Activated CD4-positive, alpha-beta T cell treated with anti-CD3 and anti-CD28 coated beads for 24 hours (primary cell): ENCODE results near the gene KCNA4.
"Not testable (repeated sequence)": the region's sequence is repeated elsewhere in the genome, so short reads cannot be mapped to it uniquely, and the experiment has no call there.

Experiments
- DNase-seq, 2 donors: peaks; one replicate each; pipeline ENCODE4 v3.0.0-alpha.2; 2020; ENCODE audit warnings: low read depth in 2 of 2

KCNA4 gene

GRCh38 chr11:30016588-30017363 is at the start of gene KCNA4:
TSS of gene KCNA4 (minus strand) at chr11:30017030. CDS start at chr11:30012678, 4,352 bp downstream.
- DNase-seq: no peak

GRCh38 chr11:30062103-30062502 is 45.3 kb upstream of the KCNA4 start:
- no peak for DNase-seq

DNA sequence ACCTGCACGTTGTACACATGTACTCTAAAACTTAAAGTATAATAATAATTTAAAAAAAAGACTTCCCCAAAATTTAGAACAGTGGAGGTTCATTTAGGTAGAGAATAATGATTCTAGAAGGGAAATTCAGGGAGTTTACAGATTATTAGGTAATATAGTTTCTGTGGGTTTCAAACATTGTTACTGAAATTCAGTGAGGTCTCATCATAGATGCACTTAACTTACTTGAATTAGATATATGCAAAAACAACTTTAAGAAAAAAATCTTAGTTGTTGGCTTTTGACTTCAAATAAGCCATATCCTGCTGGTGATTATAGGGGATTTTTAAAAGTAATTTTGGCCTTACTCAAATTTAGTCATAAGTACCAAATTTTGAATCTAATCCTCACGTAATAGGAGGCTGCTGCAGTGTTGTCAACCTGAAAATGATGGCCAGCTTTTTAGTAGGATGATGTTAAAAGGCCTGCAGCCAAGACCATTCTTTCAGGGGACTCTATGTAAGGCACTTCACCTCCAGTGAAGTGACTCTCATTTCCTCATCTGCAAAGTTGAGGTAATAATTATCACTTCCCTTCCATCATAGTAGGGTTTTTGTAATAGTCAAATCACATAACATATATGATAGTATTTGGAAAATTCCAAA is 42.5 kb upstream of the KCNA4 start:
- no peak for DNase-seq

DNA sequence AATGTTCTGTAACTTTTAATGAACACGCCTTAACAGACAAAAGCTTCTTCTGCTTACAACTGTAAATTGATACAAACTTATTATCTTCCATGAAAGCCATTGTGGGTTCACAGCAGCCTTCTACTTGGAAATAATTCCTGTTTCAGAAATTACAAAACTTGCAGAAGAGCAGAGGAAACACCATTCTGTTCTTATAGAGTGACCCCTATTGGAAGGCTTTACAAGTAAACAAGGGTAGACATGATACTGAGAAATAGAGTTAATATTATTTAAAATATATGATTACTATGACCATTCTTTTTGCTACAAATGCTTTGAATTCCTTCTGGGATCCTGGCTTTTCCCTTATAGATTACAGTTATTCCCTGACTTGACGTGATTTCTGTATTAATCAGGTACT is 32.4 kb upstream of the KCNA4 start:
- DNase-seq: no peak

- DNase-seq: no peak
These were observed 29.7 kb upstream of the KCNA4 start for GRCh38 chr11:30046578-30046945.

DNA sequence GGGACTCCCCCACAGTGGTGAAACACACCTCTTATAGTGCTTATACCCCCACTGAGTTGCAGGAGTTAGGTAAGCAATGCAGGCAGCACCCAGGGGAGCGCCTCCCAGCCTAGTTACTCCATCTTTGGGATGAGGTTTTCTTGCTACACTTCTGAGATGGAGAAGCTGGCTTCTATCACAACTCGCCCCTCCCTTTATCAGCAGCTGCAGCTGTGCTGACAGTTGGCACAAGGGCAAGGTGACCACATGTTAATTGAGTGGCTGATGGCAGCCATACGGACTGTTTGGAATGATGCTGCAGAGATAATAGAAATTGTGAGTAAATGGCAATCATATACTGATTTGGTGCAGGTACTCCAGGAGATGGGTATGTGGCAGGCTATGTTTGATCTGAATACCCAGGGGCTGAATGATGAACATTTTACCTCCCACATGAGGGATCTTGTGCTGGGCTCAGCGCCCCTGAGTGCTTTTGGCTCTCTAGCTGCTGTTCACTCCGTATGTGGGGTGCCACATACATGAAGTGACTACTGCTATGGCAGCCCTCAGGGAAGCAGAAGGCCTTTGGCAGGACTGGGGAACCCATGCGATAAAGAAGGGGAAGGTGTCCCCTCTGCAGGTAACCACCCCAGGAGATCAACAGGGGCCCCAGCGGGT is 29.2 kb upstream of the KCNA4 start:
- no peak for DNase-seq

DNA sequence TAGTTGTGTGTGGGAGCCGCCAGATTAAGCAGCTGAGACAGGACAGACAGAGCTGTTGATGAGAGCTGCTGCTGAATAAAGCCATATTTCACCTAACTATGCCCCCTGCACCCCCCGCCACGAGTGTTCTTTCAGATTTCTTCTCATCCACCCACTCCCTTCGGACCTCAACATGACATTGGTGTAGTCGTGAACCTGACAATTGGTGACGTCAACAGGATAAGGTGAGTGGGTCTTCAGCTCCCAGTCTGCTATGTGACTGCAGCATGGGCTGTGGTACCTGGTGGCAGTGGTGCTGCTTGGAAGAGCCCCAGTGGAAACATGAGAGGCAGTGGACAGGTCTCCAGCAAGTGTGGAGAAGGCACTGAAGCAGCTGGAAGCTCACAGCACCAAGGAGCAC is 28.3 kb upstream of the KCNA4 start:
- no peak for DNase-seq

GRCh38 chr11:30041171-30041570 is 24.3 kb upstream of the KCNA4 start:
- DNase-seq: no peak

- DNase-seq: not testable (repeated sequence)
These were observed 17.9 kb upstream of the KCNA4 start for GRCh38 chr11:30034746-30035145.

- not testable (repeated sequence) for DNase-seq
These were observed 17.3 kb upstream of the KCNA4 start for GRCh38 chr11:30034166-30034565.

DNA sequence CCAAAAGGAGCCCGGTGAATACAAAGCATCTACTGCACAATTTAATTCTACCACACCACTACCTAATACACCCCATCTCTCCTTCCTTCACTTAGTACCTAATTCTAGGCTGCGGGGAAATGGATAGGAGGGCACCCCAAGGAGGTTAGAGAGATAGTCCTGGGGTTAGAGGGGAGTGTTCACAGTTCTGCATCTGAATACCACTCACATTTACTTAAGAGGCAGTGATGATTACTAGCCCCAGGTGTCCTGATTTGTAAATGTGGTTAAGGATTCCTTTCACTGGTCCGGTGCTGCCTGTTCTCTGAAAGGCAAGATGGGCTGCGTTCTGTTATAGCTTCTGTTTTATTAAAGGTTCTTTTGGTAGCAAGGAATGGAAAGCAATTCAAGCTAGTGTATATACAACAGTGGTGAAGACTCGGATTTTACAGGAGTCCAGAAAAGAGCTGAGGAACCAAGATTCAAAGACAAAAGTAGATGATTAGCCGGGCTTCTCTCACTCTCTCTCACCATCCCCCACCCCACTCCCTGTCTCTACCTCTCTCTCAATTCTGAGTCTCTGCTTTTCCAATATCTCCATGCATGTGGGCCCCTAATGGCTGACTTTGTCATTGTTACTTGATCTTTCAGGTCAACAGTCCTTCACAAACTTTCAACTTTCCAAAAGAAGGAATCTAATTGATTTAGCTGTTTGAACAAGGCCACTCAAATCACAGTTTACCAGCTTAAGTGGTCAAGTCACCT is 8.7 kb upstream of the KCNA4 start:
- DNase-seq: no peak

DNA sequence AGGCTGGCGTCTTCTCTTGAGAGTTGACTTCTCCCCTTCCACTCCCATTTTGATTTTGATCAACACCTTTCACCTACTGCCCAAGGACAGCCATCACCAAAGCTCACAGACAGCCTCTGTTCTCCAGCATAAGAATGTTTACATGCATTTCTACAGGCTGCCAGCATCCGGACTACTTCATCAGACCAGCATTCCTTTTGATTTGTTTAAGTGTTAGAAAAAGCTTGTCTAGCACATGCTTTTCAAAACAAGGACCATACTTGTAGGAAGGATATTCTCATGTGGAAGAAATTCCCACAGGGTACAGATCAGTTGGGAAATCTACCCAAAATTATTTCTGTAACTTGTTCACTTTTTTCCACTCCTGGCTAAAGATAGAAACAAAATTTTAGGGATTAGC is 6.2 kb upstream of the KCNA4 start:
- DNase-seq: no peak

DNA sequence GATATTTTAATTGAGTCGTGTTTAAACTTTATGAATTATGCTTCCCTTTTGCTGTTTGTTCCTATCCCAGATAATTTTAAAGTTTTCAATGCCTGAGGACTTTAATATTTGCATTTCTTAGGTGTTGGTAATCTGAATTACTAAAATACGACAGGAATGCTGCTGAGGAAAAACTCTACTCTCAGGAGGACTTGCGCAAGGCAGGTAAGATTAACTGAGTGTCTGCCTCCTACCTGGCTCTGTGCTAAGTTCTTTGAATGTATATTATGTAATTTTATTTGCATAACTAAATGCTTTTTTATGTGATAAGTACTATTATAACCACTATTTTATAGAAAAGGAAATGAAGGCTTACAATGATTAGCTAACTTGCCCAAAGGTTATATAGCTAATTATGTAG is 2.7 kb upstream of the KCNA4 start:
- no peak for DNase-seq

- no peak for DNase-seq
These were observed 1.7 kb upstream of the KCNA4 start for GRCh38 chr11:30018495-30018894.

DNA sequence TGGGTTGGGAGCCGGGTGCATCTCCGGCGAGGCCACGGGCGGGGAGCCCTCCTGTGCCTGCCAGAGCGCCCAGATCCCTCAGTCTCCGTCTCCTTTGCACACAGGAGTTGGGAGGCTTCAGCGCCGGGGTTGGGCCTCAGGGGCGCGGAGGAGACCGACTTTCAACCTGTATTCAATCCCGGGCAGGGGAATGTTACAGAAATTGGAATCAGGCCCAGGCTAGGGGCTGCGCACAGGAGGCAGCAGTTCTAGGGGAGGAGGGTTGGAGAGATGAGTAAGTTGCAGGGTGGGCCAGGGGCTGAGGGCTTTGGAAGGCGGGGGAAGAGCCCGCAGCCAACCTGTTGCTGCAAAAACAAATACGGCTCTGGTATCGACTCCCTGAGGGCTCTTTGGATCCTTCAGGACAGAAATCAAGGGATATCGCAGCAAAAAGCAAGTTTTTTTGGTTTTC is 640 bp upstream of the KCNA4 start:
- DNase-seq: no peak

GRCh38 chr11:30015725-30016412 is 961 bp downstream of the KCNA4 start:
- no peak for DNase-seq

- DNase-seq: no peak
These were observed 4.5 kb downstream of the KCNA4 start for GRCh38 chr11:30012346-30012745.

DNA sequence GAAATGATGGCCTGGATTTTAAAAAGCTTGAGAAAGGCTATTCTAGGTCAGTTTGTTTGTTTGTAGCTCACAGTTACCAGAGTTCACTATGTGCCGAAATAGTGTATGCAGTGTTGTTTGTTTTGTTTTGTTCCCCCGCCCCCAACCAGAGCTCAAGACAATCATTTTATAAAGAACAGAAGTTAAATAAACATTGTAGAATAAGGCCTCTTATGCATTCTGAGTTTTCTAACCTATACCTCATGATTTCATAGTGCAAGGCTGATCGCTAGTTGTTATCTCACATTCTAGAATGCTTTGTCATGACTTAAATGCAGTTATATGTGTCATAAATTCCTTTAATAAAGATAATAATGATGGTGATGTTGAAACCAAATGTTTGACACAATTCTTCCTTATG is 7.8 kb downstream of the KCNA4 start:
- DNase-seq: no peak

DNA sequence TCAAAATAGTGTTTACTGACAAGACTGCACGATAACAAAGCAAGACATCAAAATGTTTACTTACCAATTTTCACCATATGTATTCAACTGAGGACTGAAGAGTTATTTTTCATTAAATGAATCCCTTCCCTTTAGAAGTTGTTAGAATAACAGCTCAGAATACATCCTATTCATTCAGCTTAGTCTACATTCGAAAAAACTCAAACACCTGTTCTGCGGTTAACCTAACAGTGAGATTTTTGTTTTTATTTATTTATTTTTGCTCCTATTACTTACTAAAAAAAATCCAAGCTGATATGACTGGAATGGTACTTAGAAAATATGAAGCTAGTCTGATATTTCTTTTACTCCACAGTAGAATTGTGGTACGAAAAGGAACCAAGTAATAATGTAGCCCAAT is 10.0 kb downstream of the KCNA4 start:
- DNase-seq: no peak

DNA sequence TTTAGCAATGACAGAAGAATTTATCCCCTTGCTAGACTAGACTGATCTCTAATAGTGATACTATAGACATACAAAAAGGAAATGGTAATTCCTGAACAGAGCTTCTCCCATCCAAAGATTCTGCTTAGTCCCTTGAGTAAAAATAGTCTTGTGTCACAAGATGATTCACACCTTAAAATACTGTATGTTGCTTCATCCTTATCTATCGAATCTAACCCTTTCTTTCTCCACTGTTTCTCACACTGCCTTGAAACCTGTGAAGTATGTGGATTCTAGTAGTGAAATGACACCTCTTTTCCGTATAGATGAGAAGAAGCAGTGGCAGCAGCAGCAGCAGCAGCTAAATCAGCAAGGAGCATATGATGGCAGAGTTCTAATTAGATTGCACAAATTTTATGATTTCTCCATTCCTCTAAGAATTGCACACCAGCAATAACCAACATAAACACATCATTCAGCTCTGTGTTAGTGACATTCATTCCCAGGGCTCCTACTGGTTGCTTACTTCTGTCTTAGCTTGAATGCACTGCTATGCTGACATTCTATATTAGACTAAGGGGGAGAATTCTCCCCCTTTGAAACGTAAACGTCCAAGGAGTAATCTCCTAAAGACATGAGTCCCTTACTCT is 14.6 kb downstream of the KCNA4 start:
- DNase-seq: no peak
